H1 (cell line): ENCODE data around the gene HMGA1. TPM values are rescaled to one million over a fixed set of nuclear protein-coding genes. Genes with fewer than 3 reads are reported as not detected.
A peak's percentile ranks its signal among the peaks of the same experiment; 100 is the strongest.

Experiments used
- ASH2L ChIP-seq: fragments of 200-600, 300-600 bp; sonication (generic); IDR thresholded peaks from one replicate; pipeline ENCODE4 v1.7.1; 2017; ENCODE audit warnings: low read length
- BRCA1 ChIP-seq: IDR thresholded peaks from 2 replicates; pipeline ENCODE4 v1.6.1; 2012; ENCODE audit warnings: low read depth, low read length, improper control_type of control experiment
- CHD1 ChIP-seq: IDR thresholded peaks from 2 replicates; pipeline ENCODE4 v1.6.1; 2012; ENCODE audit warnings: low read depth, low read length, improper control_type of control experiment
- CREB1 ChIP-seq: IDR thresholded peaks from 2 replicates; pipeline ENCODE4 v1.6.1; 2012; ENCODE audit warnings: inconsistent platforms
- GABPA ChIP-seq: IDR thresholded peaks from 2 replicates; pipeline ENCODE4 v1.6.1; 2011; ENCODE audit warnings: mild to moderate bottlenecking, low read length, moderate library complexity, borderline replicate concordance; ENCODE audit not compliant: insufficient read depth
- GTF2F1 ChIP-seq: IDR thresholded peaks from 2 replicates; pipeline ENCODE4 v1.6.1; 2012; ENCODE audit warnings: low read depth, low read length, improper control_type of control experiment, borderline replicate concordance
- HDAC2 ChIP-seq, 2 experiments: fragments of 300-600 bp in 1 of 2; sonication (generic) in 1 of 2; IDR thresholded peaks; 2 replicates each; pipeline ENCODE4 v1.6.1; 2011 to 2012; ENCODE audit warnings: low read depth in 2 of 2, low read length in 2 of 2, mild to moderate bottlenecking in 2 of 2, moderate library complexity in 2 of 2, borderline replicate concordance in 1 of 2, inconsistent platforms in 1 of 2
- HDAC6 ChIP-seq: IDR thresholded peaks from one replicate; pipeline ENCODE4 v1.7.1; 2012; ENCODE audit warnings: low read depth, mild to moderate bottlenecking, inconsistent platforms, low read length, moderate library complexity
- KDM4A ChIP-seq: IDR thresholded peaks from one replicate; pipeline ENCODE4 v1.7.1; 2012; ENCODE audit warnings: low read depth, mild to moderate bottlenecking, moderate library complexity, low read length, inconsistent platforms; ENCODE audit not compliant: severe bottlenecking
- MAFK ChIP-seq: IDR thresholded peaks from 2 replicates; pipeline ENCODE4 v1.6.1; 2012; ENCODE audit warnings: low read depth, mild to moderate bottlenecking, improper control_type of control experiment, low read length
- PHF8 ChIP-seq: fragments of 200-600 bp; sonication (generic); conservative IDR thresholded peaks from 2 replicates; pipeline ENCODE4 v1.7.1; 2012; ENCODE audit warnings: low read depth, mild to moderate bottlenecking, inconsistent platforms, low read length, moderate library complexity
- POLR2AphosphoS5 ChIP-seq: IDR thresholded peaks from 2 replicates; pipeline ENCODE4 v1.6.1; 2011; ENCODE audit warnings: low read depth, low read length
- RAD21 ChIP-seq, 2 experiments: IDR thresholded peaks in 1 of 2; conservative IDR thresholded peaks in 1 of 2; 2 replicates each; pipeline ENCODE4 v1.6.1; 2011; ENCODE audit warnings: low read depth in 2 of 2, low read length in 2 of 2, improper control_type of control experiment in 1 of 2, inconsistent platforms in 1 of 2, mild to moderate bottlenecking in 1 of 2, moderate library complexity in 1 of 2
- SP1 ChIP-seq: IDR thresholded peaks from 2 replicates; pipeline ENCODE4 v1.6.1; 2011; ENCODE audit warnings: low read depth, low read length
- SP4 ChIP-seq: IDR thresholded peaks from 2 replicates; pipeline ENCODE4 v1.6.1; 2012; ENCODE audit warnings: low read length, inconsistent platforms
- TAF1 ChIP-seq: IDR thresholded peaks from 2 replicates; pipeline ENCODE4 v1.6.1; 2011; ENCODE audit warnings: mild to moderate bottlenecking, low read depth, low read length
- TBP ChIP-seq: IDR thresholded peaks from 2 replicates; pipeline ENCODE4 v1.6.1; 2011; ENCODE audit warnings: low read depth, low read length, improper control_type of control experiment
- YY1 ChIP-seq: IDR thresholded peaks from 2 replicates; pipeline ENCODE4 v1.6.1; 2011; ENCODE audit warnings: low read depth, mild to moderate bottlenecking, low read length
- polyA plus RNA-seq, 7 experiments: library from polyadenylated mRNA; depleted of rRNA in 3 of 7; stranded (reverse) in 5 of 7; unstranded in 2 of 7; fragments of >200 nt in 5 of 7; fragments of 200-250 nt in 2 of 7; gene quantifications; 1 replicate in 5 of 7; 2 replicates in 1 of 7; 4 replicates in 1 of 7; pipeline versions ENCODE4 v1.2.1 to v1.2.3, GENCODE V29; 2011 to 2013; ENCODE audit warnings: missing spikeins in 2 of 7, mixed read lengths in 2 of 7
- total RNA-seq: library from RNA; stranded (reverse); fragmentation: NEBNext Ultra II Directional; extraction: Animal tissue kit (Norgen Biotek cat#: 25700); gene quantifications from 2 replicates; pipeline ENCODE4 v1.2.1, GENCODE V29; 2021

The HMGA1 gene
- total and polyA plus RNA-seq, 2 of the 8 experiments (the other 6 are each of a cell fraction or from before 2014, with no cell fraction given) = 1,557 to 2,636 TPM

DNA sequence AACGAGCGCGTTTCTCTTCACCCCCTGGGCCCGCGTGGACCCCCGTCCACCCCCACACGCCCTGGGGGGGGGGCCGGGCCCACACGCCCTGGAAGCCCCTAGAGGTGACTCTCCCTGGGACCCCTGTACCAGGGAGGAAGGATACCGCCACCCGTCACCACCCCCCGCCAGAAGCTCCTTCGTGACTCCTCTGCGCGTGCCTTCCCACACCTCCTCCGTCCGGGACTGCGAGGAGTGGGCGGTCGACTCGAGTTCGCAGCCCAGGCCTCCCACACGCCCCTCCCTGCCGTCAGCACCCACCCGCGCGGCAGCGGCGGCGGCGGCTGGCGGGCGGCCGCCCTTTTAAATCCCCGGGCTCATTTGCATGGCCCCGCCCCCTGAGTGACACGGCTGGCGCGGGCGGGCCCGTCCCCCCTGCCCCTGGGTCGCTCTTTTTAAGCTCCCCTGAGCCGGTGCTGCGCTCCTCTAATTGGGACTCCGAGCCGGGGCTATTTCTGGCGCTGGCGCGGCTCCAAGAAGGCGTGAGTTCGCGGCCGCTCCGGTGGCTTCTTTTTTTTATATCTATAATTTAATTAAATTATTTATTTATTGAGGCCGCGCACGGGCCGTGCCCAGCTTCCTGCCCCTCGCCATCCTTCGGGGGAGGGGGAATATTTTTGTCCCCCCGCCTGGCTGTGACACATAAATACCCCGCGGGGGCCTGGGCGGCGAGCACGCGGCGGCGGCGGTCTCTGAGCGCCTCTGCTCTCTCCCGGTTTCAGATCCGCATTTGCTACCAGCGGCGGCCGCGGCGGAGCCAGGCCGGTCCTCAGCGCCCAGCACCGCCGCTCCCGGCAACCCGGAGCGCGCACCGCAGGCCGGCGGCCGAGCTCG is at the start of gene HMGA1 (continued):
- TF ChIP-seq RAD21 (IDR thresholded peaks at IDR 0.05 in 1 of 2, conservative IDR thresholded peaks at IDR 0.05 in 1 of 2; ENCODE audit: low read depth in 2 of 2, low read length in 2 of 2) (peak in 1 of 2 experiments; percentile 20; a peak in 1 of 4 replicates), MAFK (no peak), GTF2F1 (peak; percentile 76; the same call in 1 of the 2 replicates), YY1 (0 out of 2 replicates have a peak, but pooled peaks have one; percentile 47), SP4 (no peak; the same call in 1 of the 2 replicates), CHD1 (no peak), TAF1 (peak; percentile 93), HDAC6 (no peak), POLR2AphosphoS5 (peak; percentile 97), TBP (peak; percentile 96), ASH2L (peak; percentile 7), GABPA (no peak), KDM4A (peak; percentile 38), SP1 (peak; percentile 67; the same call in 1 of the 2 replicates), BRCA1 (no peak), PHF8 (peak; percentile 91), CREB1 (peak; percentile 76), HDAC2 (IDR thresholded peaks at IDR 0.05; ENCODE audit: borderline replicate concordance in 1 of 2, low read depth in 2 of 2, low read length in 2 of 2) (no peak)
